Neural cell (in vitro differentiated cells): ENCODE results near the gene ROR1. TPM values are rescaled to one million over a fixed set of nuclear protein-coding genes. Genes with fewer than 3 reads are reported as not detected.

ENCODE experiments used
- H2AFZ ChIP-seq: fragments of 200-600, 300-800 bp; sonication (generic), shearing (Covaris generic); 2 replicates; pipeline ENCODE4 v1.6.0; 2014; ENCODE audit warnings: low read depth, mild to moderate bottlenecking, antibody characterized with exemption, low read length, moderate library complexity
- H3F3A ChIP-seq: fragments of 200-600 bp; shearing (Covaris generic); 2 replicates; pipeline ENCODE4 v1.6.1; 2016; ENCODE audit warnings: mild to moderate bottlenecking, moderate library complexity, mixed read lengths, antibody characterized with exemption, low read length; ENCODE audit not compliant: insufficient read depth, poor library complexity, severe bottlenecking
- H3K27ac ChIP-seq: fragments of 200-600, 300-800 bp; sonication (generic), shearing (Covaris generic); 2 replicates; pipeline ENCODE4 v1.5.1; 2014; ENCODE audit warnings: mild to moderate bottlenecking, low read length, moderate library complexity
- H3K27me3 ChIP-seq: fragments of 300-800, 200-600 bp; sonication (generic), shearing (Covaris generic); 2 replicates; pipeline ENCODE4 v1.6.0; 2014; ENCODE audit warnings: mild to moderate bottlenecking, low read depth, low read length, moderate library complexity; ENCODE audit not compliant: insufficient read depth
- H3K36me3 ChIP-seq: fragments of 300-800, 200-600 bp; sonication (generic), shearing (Covaris generic); 2 replicates; pipeline ENCODE4 v1.5.1; 2014; ENCODE audit warnings: mild to moderate bottlenecking, antibody characterized with exemption, low read length, moderate library complexity; ENCODE audit not compliant: insufficient read depth
- H3K4me2 ChIP-seq: fragments of 300-800, 200-600 bp; sonication (generic), shearing (Covaris generic); 2 replicates; pipeline ENCODE4 v1.6.0; 2014; ENCODE audit warnings: mild to moderate bottlenecking, low read length
- H3K4me3 ChIP-seq: fragments of 300-800, 200-600 bp; sonication (generic), shearing (Covaris generic); 2 replicates; pipeline ENCODE4 v1.5.1; 2014; ENCODE audit warnings: mild to moderate bottlenecking, low read length, moderate library complexity
- H3K79me2 ChIP-seq: fragments of 200-600 bp; shearing (Covaris generic); replicated peaks from 2 replicates; pipeline ENCODE4 v1.6.0; 2014; ENCODE audit warnings: mild to moderate bottlenecking, low read length, moderate library complexity; ENCODE audit not compliant: insufficient read depth
- H3K9ac ChIP-seq: fragments of 300-800, 200-600 bp; sonication (generic), shearing (Covaris generic); 2 replicates; pipeline ENCODE4 v1.6.1; 2016; ENCODE audit warnings: mild to moderate bottlenecking, low read length, mixed read lengths
- H3K9me2 ChIP-seq: fragments of 200-600 bp; shearing (Covaris generic); 2 replicates; pipeline ENCODE4 v1.6.1; 2016; ENCODE audit warnings: mild to moderate bottlenecking, low read length, mixed read lengths; ENCODE audit not compliant: insufficient read depth
- H3K9me3 ChIP-seq: fragments of 200-600, 300-800 bp; sonication (generic), shearing (Covaris generic); 2 replicates; pipeline ENCODE4 v1.6.1; 2016; ENCODE audit warnings: mild to moderate bottlenecking, mixed run types, low read length, moderate library complexity, mixed read lengths
- H4K20me1 ChIP-seq: fragments of 200-600 bp; shearing (Covaris generic); 2 replicates; pipeline ENCODE4 v1.6.1; 2016; ENCODE audit warnings: mild to moderate bottlenecking, mixed run types; ENCODE audit not compliant: insufficient read depth
- EP300 ChIP-seq: fragments of 450-650 bp; conservative IDR thresholded peaks from 2 replicates; pipeline ENCODE4 v1.6.1; 2014; ENCODE audit warnings: antibody characterized with exemption, mild to moderate bottlenecking, moderate library complexity; ENCODE audit not compliant: poor library complexity, severe bottlenecking
- EZH2 ChIP-seq: fragments of 200-600, 300-800 bp; shearing (Covaris generic), sonication (generic); IDR thresholded peaks from 2 replicates; pipeline ENCODE4 v1.6.1; 2014; ENCODE audit warnings: antibody characterized with exemption, low read length, borderline replicate concordance, mild to moderate bottlenecking; ENCODE audit not compliant: insufficient read depth, poor library complexity, severe bottlenecking
- MXI1 ChIP-seq: fragments of 450-650 bp; conservative IDR thresholded peaks from 2 replicates; pipeline ENCODE4 v1.6.1; 2014; ENCODE audit warnings: antibody characterized with exemption, mild to moderate bottlenecking; ENCODE audit not compliant: poor library complexity, severe bottlenecking
- POLR2AphosphoS5 ChIP-seq: IDR thresholded peaks from 2 replicates; pipeline ENCODE4 v1.6.1; 2012
- RAD21 ChIP-seq: fragments of 450-650 bp; conservative IDR thresholded peaks from 2 replicates; pipeline ENCODE4 v1.6.1; 2014; ENCODE audit warnings: antibody characterized with exemption, mild to moderate bottlenecking, moderate library complexity
- SMC3 ChIP-seq: fragments of 450-650 bp; conservative IDR thresholded peaks from 2 replicates; pipeline ENCODE4 v1.6.1; 2014; ENCODE audit warnings: antibody characterized with exemption, mild to moderate bottlenecking, moderate library complexity; ENCODE audit not compliant: poor library complexity
- TAF1 ChIP-seq: IDR thresholded peaks from 2 replicates; pipeline ENCODE4 v1.6.1; 2012; ENCODE audit warnings: low read depth
- polyA plus RNA-seq: library from polyadenylated mRNA; depleted of rRNA; stranded (reverse); fragments of >200 nt; gene quantifications from 2 replicates; pipeline ENCODE4 v1.2.3, GENCODE V29; 2014
- TF ChIP-seq, protein P1 (sequence below): IDR thresholded peaks from 2 replicates; pipeline ENCODE4 v1.6.1; 2012; ENCODE audit warnings: borderline replicate concordance
- TF ChIP-seq, protein P2 (sequence below): fragments of 450-650 bp; IDR thresholded peaks from 2 replicates; pipeline ENCODE4 v1.5.1; 2014; ENCODE audit warnings: antibody characterized with exemption, mild to moderate bottlenecking, moderate library complexity; ENCODE audit not compliant: poor library complexity, severe bottlenecking

Gene ROR1
- polyA plus RNA-seq, 1 donor from 2014 or later = 0.27 TPM

DNA sequence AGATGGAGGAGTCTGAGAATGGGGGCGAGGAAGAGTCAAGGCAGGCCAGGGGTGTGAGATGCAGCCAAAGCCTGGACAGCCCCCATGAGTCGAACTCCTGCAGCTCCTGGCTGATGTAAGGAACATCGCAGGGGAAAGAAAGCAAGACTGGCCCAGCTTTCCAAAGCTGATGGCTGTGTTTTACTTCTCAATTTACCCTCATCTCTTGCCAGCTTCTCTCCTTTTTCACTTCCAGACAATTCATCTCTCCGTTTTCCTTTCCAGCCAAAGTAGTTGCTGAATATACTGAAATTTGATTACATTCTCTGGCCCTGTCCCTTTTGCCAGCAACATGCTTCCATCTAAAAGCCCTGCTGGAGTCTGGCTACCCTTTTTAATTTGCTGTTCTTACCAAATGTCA is 389.6 kb downstream of the ROR1 start:
- Histone ChIP-seq H3K79me2 (no peaks in the 10 kb centered on the region), H3K9me2 (no peaks in the 10 kb centered on the region), H3K9me3 (no peaks in the 10 kb centered on the region), H3K27ac (no peak overlapping the region), H3K4me2 (no peak overlapping the region), H3K4me3 (no peak overlapping the region), H4K20me1 (no peaks in the 10 kb centered on the region), H3K36me3 (no peaks in the 10 kb centered on the region), H2AFZ (no peak overlapping the region), H3K27me3 (no peaks in the 10 kb centered on the region), H3F3A (no peaks in the 10 kb centered on the region), H3K9ac (no peak overlapping the region)
- TF ChIP-seq EZH2 (no peak), SMC3 (no peak), MXI1 (no peak), POLR2AphosphoS5 (no peak), EP300 (no peak), TAF1 (no peak), RAD21 (no peak)
- TF ChIP-seq, protein P1, sequence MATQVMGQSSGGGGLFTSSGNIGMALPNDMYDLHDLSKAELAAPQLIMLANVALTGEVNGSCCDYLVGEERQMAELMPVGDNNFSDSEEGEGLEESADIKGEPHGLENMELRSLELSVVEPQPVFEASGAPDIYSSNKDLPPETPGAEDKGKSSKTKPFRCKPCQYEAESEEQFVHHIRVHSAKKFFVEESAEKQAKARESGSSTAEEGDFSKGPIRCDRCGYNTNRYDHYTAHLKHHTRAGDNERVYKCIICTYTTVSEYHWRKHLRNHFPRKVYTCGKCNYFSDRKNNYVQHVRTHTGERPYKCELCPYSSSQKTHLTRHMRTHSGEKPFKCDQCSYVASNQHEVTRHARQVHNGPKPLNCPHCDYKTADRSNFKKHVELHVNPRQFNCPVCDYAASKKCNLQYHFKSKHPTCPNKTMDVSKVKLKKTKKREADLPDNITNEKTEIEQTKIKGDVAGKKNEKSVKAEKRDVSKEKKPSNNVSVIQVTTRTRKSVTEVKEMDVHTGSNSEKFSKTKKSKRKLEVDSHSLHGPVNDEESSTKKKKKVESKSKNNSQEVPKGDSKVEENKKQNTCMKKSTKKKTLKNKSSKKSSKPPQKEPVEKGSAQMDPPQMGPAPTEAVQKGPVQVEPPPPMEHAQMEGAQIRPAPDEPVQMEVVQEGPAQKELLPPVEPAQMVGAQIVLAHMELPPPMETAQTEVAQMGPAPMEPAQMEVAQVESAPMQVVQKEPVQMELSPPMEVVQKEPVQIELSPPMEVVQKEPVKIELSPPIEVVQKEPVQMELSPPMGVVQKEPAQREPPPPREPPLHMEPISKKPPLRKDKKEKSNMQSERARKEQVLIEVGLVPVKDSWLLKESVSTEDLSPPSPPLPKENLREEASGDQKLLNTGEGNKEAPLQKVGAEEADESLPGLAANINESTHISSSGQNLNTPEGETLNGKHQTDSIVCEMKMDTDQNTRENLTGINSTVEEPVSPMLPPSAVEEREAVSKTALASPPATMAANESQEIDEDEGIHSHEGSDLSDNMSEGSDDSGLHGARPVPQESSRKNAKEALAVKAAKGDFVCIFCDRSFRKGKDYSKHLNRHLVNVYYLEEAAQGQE = no peak
- TF ChIP-seq, protein P2, sequence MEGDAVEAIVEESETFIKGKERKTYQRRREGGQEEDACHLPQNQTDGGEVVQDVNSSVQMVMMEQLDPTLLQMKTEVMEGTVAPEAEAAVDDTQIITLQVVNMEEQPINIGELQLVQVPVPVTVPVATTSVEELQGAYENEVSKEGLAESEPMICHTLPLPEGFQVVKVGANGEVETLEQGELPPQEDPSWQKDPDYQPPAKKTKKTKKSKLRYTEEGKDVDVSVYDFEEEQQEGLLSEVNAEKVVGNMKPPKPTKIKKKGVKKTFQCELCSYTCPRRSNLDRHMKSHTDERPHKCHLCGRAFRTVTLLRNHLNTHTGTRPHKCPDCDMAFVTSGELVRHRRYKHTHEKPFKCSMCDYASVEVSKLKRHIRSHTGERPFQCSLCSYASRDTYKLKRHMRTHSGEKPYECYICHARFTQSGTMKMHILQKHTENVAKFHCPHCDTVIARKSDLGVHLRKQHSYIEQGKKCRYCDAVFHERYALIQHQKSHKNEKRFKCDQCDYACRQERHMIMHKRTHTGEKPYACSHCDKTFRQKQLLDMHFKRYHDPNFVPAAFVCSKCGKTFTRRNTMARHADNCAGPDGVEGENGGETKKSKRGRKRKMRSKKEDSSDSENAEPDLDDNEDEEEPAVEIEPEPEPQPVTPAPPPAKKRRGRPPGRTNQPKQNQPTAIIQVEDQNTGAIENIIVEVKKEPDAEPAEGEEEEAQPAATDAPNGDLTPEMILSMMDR = no peak

DNA sequence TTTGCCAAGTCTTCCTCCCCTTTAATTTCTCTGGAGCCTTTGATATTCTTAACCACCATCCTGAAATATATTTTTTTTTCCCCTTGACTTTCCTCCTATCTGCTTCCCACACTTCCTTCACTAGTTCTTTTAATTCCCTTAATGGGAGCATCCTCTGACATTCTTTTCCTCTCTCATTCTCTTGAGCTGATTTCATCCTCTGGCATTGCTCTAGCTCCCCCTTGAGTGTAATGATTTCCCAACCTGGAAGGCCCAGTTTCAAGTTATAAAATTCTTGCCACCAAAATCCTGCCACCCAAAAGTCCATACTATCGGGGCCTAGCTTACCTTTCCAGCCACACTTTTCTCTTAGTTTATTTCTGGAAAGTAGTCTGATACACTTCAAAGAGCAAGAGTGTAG is 390.2 kb downstream of the ROR1 start:
- TF ChIP-seq, protein P2 = no peak
- TF ChIP-seq, protein P1 = no peak
- peak; percentile 42 for TF ChIP-seq RAD21
- no peaks in the 10 kb centered on the region for H3K9me2 ChIP-seq
- H3K79me2 ChIP-seq = no peaks in the 10 kb centered on the region
- no peaks in the 10 kb centered on the region for H3K9me3 ChIP-seq
- H3K27ac ChIP-seq = no peak overlapping the region
- H3K36me3 ChIP-seq = no peaks in the 10 kb centered on the region
- H4K20me1 ChIP-seq = no peaks in the 10 kb centered on the region
- no peak overlapping the region for H3K9ac ChIP-seq
- no peaks in the 10 kb centered on the region for H3K27me3 ChIP-seq
- no peak overlapping the region for H3K4me3 ChIP-seq
- no peak overlapping the region for H2AFZ ChIP-seq
- no peak overlapping the region for H3K4me2 ChIP-seq
- H3F3A ChIP-seq = no peaks in the 10 kb centered on the region
